T-cell (primary cell): ENCODE measurements around the gene ZNF710. TPM values are rescaled to one million over a fixed set of nuclear protein-coding genes. Genes with fewer than 3 reads are reported as not detected.

Source experiments
- ATAC-seq, 4 experiments: fragments of 200-7000 bp in 3 of 4; fragments of 150-1000 bp in 1 of 4; cut with Tn5 transposase; replicated peaks in 1 of 4; 1 replicate in 3 of 4; 2 replicates in 1 of 4; pipeline ENCODE4 v1.10.0; 2021; ENCODE audit warnings: moderate library complexity in 3 of 4, mild to moderate bottlenecking in 2 of 4, moderate number of reproducible peaks in 1 of 4
- CTCF ChIA-PET, 2 donors: fragments of 300-600 bp; sonication (Branson Sonifier 250); formaldehyde crosslinking; loops; one replicate each; lab custom pipeline; 2022; ENCODE audit warnings: antibody characterized with exemption in 2 of 2; lab: Charles Lee
- POLR2A ChIA-PET, 2 donors: fragments of 300-600 bp; sonication (Branson Sonifier 250); formaldehyde crosslinking; loops; one replicate each; lab custom pipeline; 2022; ENCODE audit warnings: antibody characterized with exemption in 2 of 2; lab: Charles Lee
- DNase-seq, 35 experiments: peaks; one replicate each; pipeline versions ENCODE4 v3.0.0 to v3.0.0-alpha.2; 2013 to 2023
- H3K27ac ChIP-seq: one replicate; pipeline ENCODE4 v1.5.1; 2013; ENCODE audit warnings: low read length
- H3K27me3 ChIP-seq, 2 experiments: replicated peaks in 1 of 2; 1 replicate in 1 of 2; 2 replicates in 1 of 2; pipeline versions ENCODE4 v1.6.1 to v1.7.0; 2013; ENCODE audit warnings: low read length in 1 of 2, mixed read lengths in 1 of 2; ENCODE audit not compliant: control insufficient read depth in 2 of 2, insufficient read depth in 2 of 2; ENCODE audit errors: extremely low read depth in 1 of 2
- H3K36me3 ChIP-seq, 2 donors: 1 replicate in 1 of 2; 2 replicates in 1 of 2; pipeline versions ENCODE4 v1.6.1 to v1.7.0; 2013; ENCODE audit warnings: low read length in 1 of 2; ENCODE audit not compliant: control insufficient read depth in 2 of 2, insufficient read depth in 1 of 2; ENCODE audit errors: extremely low read depth in 1 of 2
- H3K4me1 ChIP-seq, 2 experiments: 1 replicate in 1 of 2; 2 replicates in 1 of 2; pipeline versions ENCODE4 v1.6.1 to v1.7.0; 2013; ENCODE audit warnings: low read length in 2 of 2, mixed read lengths in 1 of 2; ENCODE audit not compliant: insufficient read depth in 2 of 2, control insufficient read depth in 1 of 2; ENCODE audit errors: extremely low read depth in 1 of 2
- H3K4me3 ChIP-seq, 2 donors: 1 replicate in 1 of 2; 2 replicates in 1 of 2; pipeline versions ENCODE4 v1.5.1 to v1.7.0; 2013; ENCODE audit warnings: mild to moderate bottlenecking in 2 of 2, low read length in 1 of 2, moderate library complexity in 1 of 2; ENCODE audit not compliant: control insufficient read depth in 1 of 2; ENCODE audit errors: extremely low read depth in 1 of 2
- H3K9me3 ChIP-seq: 2 replicates; pipeline ENCODE4 v1.7.0; 2013
- H3K27ac Mint-ChIP-seq, 2 donors: one replicate each; pipeline ENCODE4 v1.8.0; 2020 to 2021; ENCODE audit warnings: mild to moderate bottlenecking in 2 of 2, mixed read lengths in 2 of 2
- H3K27me3 Mint-ChIP-seq, 2 donors: one replicate each; pipeline ENCODE4 v1.8.0; 2021 to 2022; ENCODE audit warnings: mixed read lengths in 2 of 2
- H3K36me3 Mint-ChIP-seq: one replicate; pipeline ENCODE4 v1.8.0; 2021; ENCODE audit warnings: mixed read lengths
- H3K4me1 Mint-ChIP-seq, 3 donors: one replicate each; pipeline ENCODE4 v1.8.0; 2020 to 2022; ENCODE audit warnings: mixed read lengths in 3 of 3, mild to moderate bottlenecking in 1 of 3
- H3K4me3 Mint-ChIP-seq, 3 donors: one replicate each; pipeline ENCODE4 v1.8.0; 2020 to 2022; ENCODE audit warnings: mild to moderate bottlenecking in 3 of 3, mixed read lengths in 3 of 3, moderate library complexity in 3 of 3
- H3K9me3 Mint-ChIP-seq, 3 donors: one replicate each; pipeline ENCODE4 v1.8.0; 2020 to 2022; ENCODE audit warnings: mixed read lengths in 3 of 3
- WGBS: methylation state at CpG from one replicate; pipeline ENCODE4 v1.1.5; 2013; ENCODE audit warnings: missing lambda C conversion rate; ENCODE audit not compliant: insufficient coverage; 5-methylcytosine and 5-hydroxymethylcytosine counted together
- total RNA-seq, 35 experiments: library from RNA in 6 of 35; stranded (reverse) in 6 of 35; fragments of 120-200 nt in 1 of 35; gene quantifications; one replicate each; pipeline versions ENCODE4 v1.2.1 to v1.2.4 and lab custom pipeline; 2013 to 2026

The ZNF710 gene
- total RNA-seq, 5 donors from 2014 or later (not counting 1 experiment from before 2014, with no cell fraction given): 11.8 to 21.2 (median 17.7) TPM

- H3K27me3 Mint-ChIP-seq: no peaks in the 10 kb centered on the region
- H3K27ac Mint-ChIP-seq: no peak overlapping the region
- DNase-seq (no peak), ATAC-seq (no peak)
- Histone ChIP-seq H3K36me3 (peaks cover 29 to 85% of the 10 kb centered on the region in 2 donors), H3K27me3 (no peaks in the 10 kb centered on the region), H3K4me1 (no peaks in the 10 kb centered on the region), H3K9me3 (no peaks in the 10 kb centered on the region), H3K4me3 (no peak overlapping the region), H3K27ac (no peak overlapping the region)
- H3K4me1 Mint-ChIP-seq: peaks cover 7 to 8% (median 7%) of the 10 kb centered on the region in 3 donors
- 100% methylated on average over 2 of the region's 3 CpGs for WGBS
- no peaks in the 10 kb centered on the region for H3K9me3 Mint-ChIP-seq
- POLR2A ChIA-PET: no interaction called here
- no peak overlapping the region for H3K4me3 Mint-ChIP-seq
- CTCF ChIA-PET: interaction anchor here (0.9 to 2.0 kb wide), 3 partner anchors 123 to 211 kb away, joined by 3 to 10 read pairs (median 8); no protein-coding TSS in a partner anchor
- peaks cover 30% of the 10 kb centered on the region for H3K36me3 Mint-ChIP-seq
These were observed 84.4 kb downstream of the ZNF710 start for GRCh38 chr15:90085565-90085964.

- no peak overlapping the region for H3K27ac ChIP-seq
- no peaks in the 10 kb centered on the region for H3K9me3 ChIP-seq
- Mint-ChIP-seq H3K27me3 (no peaks in the 10 kb centered on the region), H3K9me3 (no peaks in the 10 kb centered on the region), H3K36me3 (peaks cover 35% of the 10 kb centered on the region), H3K27ac (peak overlapping the region; percentile 34 to 77), H3K4me1 (peaks cover 7 to 14% (median 13%) of the 10 kb centered on the region in 3 donors), H3K4me3 (no peak overlapping the region)
- CTCF ChIA-PET: interaction anchor here in 1 of 2 donors (0.7 to 2.0 kb wide), 4 partner anchors 12 to 326 kb away, joined by 3 to 8 read pairs (median 4); no protein-coding TSS in a partner anchor
- no peaks in the 10 kb centered on the region for H3K27me3 ChIP-seq
- DNase-seq: peak in 28 of 35 experiments; percentile 23 to 65 (median 46)
- ATAC-seq: peak; percentile 49 to 79 (median 70)
- peaks cover 0 to 7% of the 10 kb centered on the region in 2 experiments for H3K4me1 ChIP-seq
- 97% methylated on average over 5 of the region's 7 CpGs for WGBS
- POLR2A ChIA-PET: no interaction called here
- peaks cover 31 to 91% of the 10 kb centered on the region in 2 donors for H3K36me3 ChIP-seq
- H3K4me3 ChIP-seq: no peak overlapping the region
These were observed 85.7 kb downstream of the ZNF710 start for GRCh38 chr15:90086868-90087268.

- CTCF ChIA-PET: interaction anchor here (0.5 to 0.9 kb wide), 4 partner anchors 12 to 327 kb away, joined by 3 to 5 read pairs (median 3); no protein-coding TSS in a partner anchor
- Histone ChIP-seq H3K27ac (no peak overlapping the region), H3K9me3 (no peaks in the 10 kb centered on the region), H3K4me3 (no peak overlapping the region), H3K4me1 (peaks cover 0 to 7% of the 10 kb centered on the region in 2 experiments), H3K36me3 (peaks cover 28 to 83% of the 10 kb centered on the region in 2 donors), H3K27me3 (no peaks in the 10 kb centered on the region)
- Mint-ChIP-seq H3K4me3 (no peak overlapping the region), H3K27ac (no peak overlapping the region), H3K4me1 (peaks cover 13 to 16% (median 13%) of the 10 kb centered on the region in 3 donors), H3K27me3 (no peaks in the 10 kb centered on the region), H3K36me3 (peaks cover 35% of the 10 kb centered on the region), H3K9me3 (no peaks in the 10 kb centered on the region)
- peak in 3 of 35 experiments; percentile 26 to 43 (median 30) for DNase-seq
- 84% methylated on average over 14 of the region's 20 CpGs for WGBS
- POLR2A ChIA-PET: no interaction called here
- peak in 2 of 4 experiments; percentile 34 to 51 for ATAC-seq
These were observed 86.5 kb downstream of the ZNF710 start for GRCh38 chr15:90087454-90088154.

- H3K36me3 Mint-ChIP-seq: peaks cover 27% of the 10 kb centered on the region
These were observed 89.2 kb downstream of the ZNF710 start for GRCh38 chr15:90090226-90090848.

GRCh38 chr15:90091156-90091931 lies 90.2 kb downstream of the ZNF710 start:
- POLR2A ChIA-PET: interaction anchor here in 1 of 2 donors (0.6 kb wide), 1 partner anchor 11 kb away, joined by 5 read pairs; no protein-coding TSS in a partner anchor
- Histone ChIP-seq H3K27ac (no peak overlapping the region), H3K36me3 (peaks cover 19 to 53% of the 10 kb centered on the region in 2 donors), H3K9me3 (no peaks in the 10 kb centered on the region), H3K4me3 (no peak overlapping the region), H3K27me3 (no peaks in the 10 kb centered on the region), H3K4me1 (peaks cover 4 to 40% of the 10 kb centered on the region in 2 experiments)
- CTCF ChIA-PET: interaction anchor here in 1 of 2 donors (0.6 kb wide), 2 partner anchors 18 to 20 kb away, joined by 4 to 5 read pairs; no protein-coding TSS in a partner anchor
- peaks cover 27% of the 10 kb centered on the region for H3K36me3 Mint-ChIP-seq
- no peak overlapping the region for H3K4me3 Mint-ChIP-seq
- peaks cover 37 to 46% (median 39%) of the 10 kb centered on the region in 3 donors for H3K4me1 Mint-ChIP-seq
- no peaks in the 10 kb centered on the region for H3K27me3 Mint-ChIP-seq
- DNase-seq: no peak
- WGBS: 97% methylated on average over 11 of the region's 17 CpGs
- H3K27ac Mint-ChIP-seq: no peak overlapping the region
- no peak for ATAC-seq
- H3K9me3 Mint-ChIP-seq: no peaks in the 10 kb centered on the region

More at GRCh38 chr15:90090226-90090848, 89.2 kb downstream of the ZNF710 start:
- H3K27ac Mint-ChIP-seq: no peak overlapping the region
- H3K4me1 Mint-ChIP-seq: peaks cover 27 to 37% (median 31%) of the 10 kb centered on the region in 3 donors
- no peak for ATAC-seq
- no peak for DNase-seq
- no peak overlapping the region for H3K27ac ChIP-seq
- H3K9me3 Mint-ChIP-seq: no peaks in the 10 kb centered on the region
- WGBS: 91% methylated on average over 10 of the region's 11 CpGs
- H3K27me3 Mint-ChIP-seq: no peaks in the 10 kb centered on the region
- ChIA-PET CTCF (no interaction called here), POLR2A (no interaction called here)
- peaks cover 2 to 30% of the 10 kb centered on the region in 2 experiments for H3K4me1 ChIP-seq
- H3K4me3 ChIP-seq: no peak overlapping the region
- H3K36me3 ChIP-seq: peaks cover 22 to 62% of the 10 kb centered on the region in 2 donors
- H3K9me3 ChIP-seq: no peaks in the 10 kb centered on the region
- H3K27me3 ChIP-seq: no peaks in the 10 kb centered on the region
- no peak overlapping the region for H3K4me3 Mint-ChIP-seq
